ENCODE measurements around the gene FBXW7.

Gene FBXW7

DNA sequence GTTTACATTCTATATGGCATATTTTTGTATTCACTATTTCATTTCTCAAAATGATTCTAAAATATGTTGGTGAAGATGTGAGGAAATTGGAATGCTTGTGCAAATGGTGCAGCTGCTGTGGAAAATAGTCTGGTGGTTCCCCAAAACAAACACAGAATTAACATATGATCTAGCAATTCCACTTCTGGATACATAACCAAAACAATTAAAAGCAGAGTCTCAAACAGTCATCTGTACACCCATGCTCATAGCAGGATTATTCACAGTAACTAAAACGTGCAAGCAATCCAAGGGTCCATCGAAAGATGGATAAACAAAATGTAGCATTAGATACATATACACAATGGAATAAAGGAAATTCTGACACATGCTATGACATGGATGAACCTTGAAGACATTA is 204.8 kb downstream of the FBXW7 start:
- no peak for DNase-seq (ENCODE audit: low read depth in 2 of 2)

GRCh38 chr4:152328582-152328981 is 207.3 kb downstream of the FBXW7 start:
- no peak for DNase-seq (ENCODE audit: low read depth in 2 of 2)

DNA sequence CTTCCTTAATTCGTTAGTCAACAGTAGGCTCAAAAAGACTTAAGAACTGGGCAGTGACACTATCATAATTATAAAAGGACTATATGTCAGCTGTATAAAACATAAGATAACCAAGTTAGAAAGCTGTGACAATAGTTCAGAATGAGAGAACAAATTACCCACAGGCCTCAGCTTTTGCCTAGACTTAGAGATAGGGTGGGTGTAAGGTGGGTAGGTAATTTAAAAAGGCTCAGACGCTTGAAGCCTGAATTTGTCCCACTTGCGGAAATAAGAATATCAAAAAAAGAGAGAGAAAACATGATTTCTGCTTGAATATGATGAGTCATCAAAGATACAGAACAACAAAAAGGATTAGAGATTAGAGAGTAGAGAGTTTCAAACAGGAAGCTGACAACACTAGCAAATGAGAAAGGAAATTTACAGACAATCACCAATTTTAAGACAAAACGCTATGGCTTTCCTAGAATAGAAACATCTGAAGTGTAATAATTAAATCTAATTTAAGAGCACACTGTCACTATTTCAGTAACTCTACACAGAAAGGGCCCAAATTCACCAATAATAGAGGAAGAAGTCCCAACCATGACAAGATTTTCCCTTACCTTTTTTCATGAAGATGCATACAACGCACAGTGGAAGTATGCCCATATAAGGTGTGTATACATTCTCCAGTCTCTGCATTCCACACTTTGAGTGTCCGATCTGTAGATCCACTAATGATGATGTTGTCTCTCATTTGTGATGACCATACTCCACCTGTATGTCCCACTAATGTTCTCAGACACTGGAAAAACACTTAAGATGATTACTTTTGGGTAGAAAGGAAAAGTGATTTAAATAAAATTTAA is 208.1 kb downstream of the FBXW7 start:
- DNase-seq (ENCODE audit: low read depth in 2 of 2) = no peak

GRCh38 chr4:152325831-152326230 is 210.1 kb downstream of the FBXW7 start:
- DNase-seq (ENCODE audit: low read depth in 2 of 2) = no peak

- DNase-seq (ENCODE audit: low read depth in 2 of 2) = no peak
Observed at GRCh38 chr4:152323221-152323620, 212.7 kb downstream of the FBXW7 start.

DNA sequence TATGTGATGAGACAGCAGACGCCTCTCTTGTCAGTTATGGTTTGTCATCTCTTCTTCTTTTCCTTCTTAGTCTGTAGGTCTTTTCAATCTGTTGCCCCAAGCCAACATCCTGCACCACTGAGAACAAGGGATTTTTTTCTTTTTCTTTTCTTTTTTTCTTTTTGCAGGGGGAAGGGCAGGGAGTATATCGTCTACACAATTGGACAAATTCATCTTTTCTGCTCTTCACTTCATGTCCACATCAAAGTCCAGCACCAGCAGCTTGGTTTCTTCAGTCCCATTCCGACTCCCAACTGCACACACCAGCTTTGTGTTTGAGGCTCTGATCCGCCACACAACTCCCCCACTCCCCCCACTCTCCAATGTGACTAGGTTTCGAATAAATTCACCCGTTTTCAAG is 213.2 kb downstream of the FBXW7 start:
- DNase-seq (ENCODE audit: low read depth in 2 of 2) = no peak

DNA sequence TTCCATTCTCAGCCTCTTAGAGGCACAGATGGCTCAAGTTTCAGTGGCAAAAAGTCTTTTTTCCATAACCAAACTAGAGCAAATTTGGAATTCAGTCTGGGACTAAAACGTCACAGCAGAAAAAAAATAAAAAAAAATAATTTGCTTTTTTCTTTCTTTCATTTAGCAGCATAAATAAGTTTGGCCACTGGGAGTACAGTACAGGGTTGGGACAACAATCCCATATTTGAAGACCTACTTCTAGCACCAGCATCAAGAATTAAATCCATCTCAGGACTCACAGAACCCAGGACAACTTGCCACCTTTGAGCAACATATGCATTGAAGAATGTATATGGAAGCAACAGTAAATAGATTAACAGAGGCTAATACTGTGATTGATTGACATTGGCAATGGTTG is 214.0 kb downstream of the FBXW7 start:
- no peak for DNase-seq (ENCODE audit: low read depth in 2 of 2)

DNA sequence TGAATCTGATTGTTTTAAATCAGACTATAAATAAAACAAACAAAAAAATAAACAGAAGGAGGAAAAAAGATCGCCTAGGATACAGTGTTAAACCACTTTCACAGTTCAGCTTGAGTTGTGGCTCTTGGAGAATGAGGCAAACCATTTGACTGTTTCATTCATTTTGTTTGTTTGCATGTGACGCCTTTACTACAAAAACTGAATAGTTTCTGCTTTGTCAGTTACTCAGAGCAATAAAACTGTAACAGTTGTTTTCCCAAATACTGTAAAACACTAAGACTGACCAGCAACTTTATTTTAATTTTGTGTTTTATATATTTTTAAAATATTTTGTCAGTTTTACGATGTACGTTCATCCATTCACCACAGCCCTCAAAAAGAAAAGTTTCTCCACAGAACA is 214.5 kb downstream of the FBXW7 start:
- DNase-seq (ENCODE audit: low read depth in 2 of 2) = no peak

GRCh38 chr4:152316969-152317368 is 218.9 kb downstream of the FBXW7 start:
- no peak for DNase-seq (ENCODE audit: low read depth in 2 of 2)

DNA sequence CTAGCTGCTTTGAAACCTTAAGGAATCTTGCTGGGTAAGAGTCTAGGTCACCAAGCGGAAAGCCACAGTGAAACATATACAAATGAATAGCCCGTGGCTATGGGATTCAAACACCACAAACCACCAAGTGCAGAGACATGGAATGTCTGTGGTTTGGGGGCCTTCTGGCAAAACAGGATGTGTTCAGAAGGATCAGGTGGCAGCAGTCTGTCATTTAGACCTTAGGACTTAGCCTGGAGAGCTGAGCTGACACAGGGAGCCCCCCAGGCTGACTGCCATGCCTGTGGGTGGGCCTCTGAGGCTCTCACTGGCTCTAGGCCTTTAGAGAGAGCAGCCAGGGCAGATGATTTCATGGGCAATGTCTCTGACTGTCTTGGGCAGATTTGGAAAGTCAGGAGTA is 225.6 kb downstream of the FBXW7 start:
- no peak for DNase-seq (ENCODE audit: low read depth in 2 of 2)

DNA sequence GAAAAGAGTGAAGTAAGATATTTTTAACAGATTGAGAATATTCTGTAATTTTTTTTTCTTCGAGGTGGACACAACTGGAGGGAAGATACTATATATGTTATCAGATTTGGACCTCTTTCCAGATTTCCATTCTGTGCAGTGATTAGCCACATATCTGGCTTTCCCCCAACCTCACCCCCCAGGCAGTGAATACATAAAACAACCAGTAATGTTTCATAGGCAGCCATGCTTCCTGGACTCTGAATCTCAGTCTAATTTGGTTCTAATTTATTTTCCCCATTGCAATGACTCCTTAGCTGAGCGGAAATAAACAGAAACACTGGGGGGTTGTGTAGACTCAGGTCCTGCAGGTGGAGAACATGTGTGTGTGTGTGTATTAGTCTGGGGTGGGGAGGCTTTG is 226.5 kb downstream of the FBXW7 start:
- no peak for DNase-seq (ENCODE audit: low read depth in 2 of 2)

GRCh38 chr4:152308951-152309350 is 226.9 kb downstream of the FBXW7 start:
- no peak for DNase-seq (ENCODE audit: low read depth in 2 of 2)

GRCh38 chr4:152307669-152308068 is 228.2 kb downstream of the FBXW7 start:
- DNase-seq (ENCODE audit: low read depth in 2 of 2) = no peak

GRCh38 chr4:152306541-152306940 is 229.4 kb downstream of the FBXW7 start:
- no peak for DNase-seq (ENCODE audit: low read depth in 2 of 2)

DNA sequence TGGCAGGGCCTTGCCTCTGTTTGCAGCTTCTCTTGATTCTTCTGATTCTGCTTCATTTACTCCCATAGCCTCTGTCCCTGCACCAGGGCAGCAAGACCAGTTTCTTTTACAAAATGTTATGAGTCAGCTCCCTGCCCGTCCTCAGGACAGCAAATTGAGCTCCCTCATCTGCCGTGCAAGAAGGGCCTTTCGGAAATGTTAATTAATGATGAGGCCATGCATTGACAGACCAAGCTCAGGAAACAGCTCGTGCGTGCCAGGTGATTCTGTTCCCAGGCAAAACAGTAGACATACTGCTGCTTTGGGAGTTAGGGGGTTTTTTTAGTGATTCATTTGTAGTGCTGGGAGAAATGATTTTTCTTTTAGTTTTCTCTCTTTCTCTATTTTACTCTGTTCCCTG is 231.7 kb downstream of the FBXW7 start:
- no peak for DNase-seq (ENCODE audit: low read depth in 2 of 2)

GRCh38 chr4:152301381-152301780 is 234.5 kb downstream of the FBXW7 start:
- DNase-seq (ENCODE audit: low read depth in 2 of 2) = no peak

DNA sequence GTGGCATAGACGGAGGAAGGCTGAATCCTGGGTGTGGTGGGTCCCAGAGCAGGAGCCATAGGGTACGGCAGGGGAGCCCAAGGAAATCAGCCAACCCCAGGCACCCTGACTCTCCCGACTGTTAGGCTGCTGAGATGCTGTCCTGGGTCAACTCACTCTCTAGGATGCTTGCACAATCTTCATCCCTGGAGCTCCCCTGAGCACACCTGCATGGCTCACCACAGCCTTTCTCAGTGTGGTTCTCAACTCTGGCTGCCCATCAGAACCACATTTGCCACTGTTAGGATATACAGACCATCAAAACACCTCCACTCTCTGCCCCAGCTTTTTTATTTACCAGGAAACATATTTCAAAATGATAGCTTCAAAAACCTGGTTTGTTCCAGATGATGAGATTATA is 236.3 kb downstream of the FBXW7 start:
- DNase-seq (ENCODE audit: low read depth in 2 of 2) = no peak

GRCh38 chr4:152296386-152296785 is 239.5 kb downstream of the FBXW7 start:
- no peak for DNase-seq (ENCODE audit: low read depth in 2 of 2)

- DNase-seq (ENCODE audit: low read depth in 2 of 2) = no peak
Observed at GRCh38 chr4:152294765-152295164, 241.1 kb downstream of the FBXW7 start.

DNA sequence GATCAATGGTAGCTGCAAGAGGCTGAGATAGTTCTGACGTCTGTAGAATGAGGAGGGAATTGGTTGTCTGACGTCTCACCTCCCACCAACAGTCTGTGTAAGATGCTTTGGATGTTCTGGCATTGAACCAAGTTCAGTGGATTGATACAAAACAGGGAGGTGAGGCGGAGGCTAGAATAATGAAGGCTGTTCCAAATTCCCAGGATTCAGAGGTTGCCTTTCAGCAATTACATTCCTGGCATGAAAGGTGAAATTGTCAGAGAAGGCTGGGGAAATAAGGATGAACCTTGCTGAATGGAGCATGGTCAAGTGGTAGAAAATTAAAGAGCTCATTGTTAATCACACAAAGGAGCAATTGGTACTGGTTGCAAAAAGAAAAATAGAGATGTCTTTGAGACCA is 241.6 kb downstream of the FBXW7 start:
- DNase-seq (ENCODE audit: low read depth in 2 of 2) = no peak

DNA sequence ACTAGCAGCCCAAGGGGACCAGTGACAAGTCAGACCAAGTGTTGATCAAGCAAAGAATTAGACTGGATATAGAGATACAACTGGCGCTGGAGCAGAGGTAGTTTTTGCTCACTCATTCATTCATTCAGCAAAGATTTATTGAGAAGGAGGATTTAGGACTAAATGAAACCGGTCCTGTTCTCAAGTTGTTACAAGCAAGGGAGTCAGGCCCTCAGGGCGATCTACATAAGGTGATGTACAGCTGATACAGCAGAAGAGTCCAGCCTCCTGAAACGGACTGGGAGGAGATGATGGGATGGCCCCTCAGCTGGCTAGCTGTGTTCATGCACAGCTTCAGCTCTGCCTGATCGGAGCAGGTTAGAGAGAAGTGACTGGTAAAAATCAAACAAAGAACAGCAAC is 242.4 kb downstream of the FBXW7 start:
- no peak for DNase-seq (ENCODE audit: low read depth in 2 of 2)

GRCh38 chr4:152290366-152290921 is 245.4 kb downstream of the FBXW7 start:
- DNase-seq (ENCODE audit: low read depth in 2 of 2) = no peak

DNA sequence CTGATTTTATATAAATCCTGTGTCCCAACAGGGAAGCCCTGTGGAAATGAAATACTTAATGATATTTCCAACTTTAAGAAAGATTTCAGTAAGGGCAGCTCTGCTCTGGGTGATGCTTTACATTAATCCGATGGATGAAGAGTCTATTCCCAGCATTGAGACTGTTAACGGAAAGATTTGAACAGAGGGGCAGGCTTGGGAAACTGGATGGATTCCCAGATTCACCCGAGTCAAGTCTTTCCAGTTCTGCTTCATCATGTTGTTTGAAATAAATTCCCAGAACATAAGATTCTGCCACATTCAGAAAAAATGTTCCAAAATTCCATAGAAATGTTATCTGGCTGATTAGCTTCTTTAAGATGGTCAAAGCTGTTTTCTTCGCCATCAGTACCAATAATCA is 246.0 kb downstream of the FBXW7 start:
- DNase-seq (ENCODE audit: low read depth in 2 of 2) = no peak

DNA sequence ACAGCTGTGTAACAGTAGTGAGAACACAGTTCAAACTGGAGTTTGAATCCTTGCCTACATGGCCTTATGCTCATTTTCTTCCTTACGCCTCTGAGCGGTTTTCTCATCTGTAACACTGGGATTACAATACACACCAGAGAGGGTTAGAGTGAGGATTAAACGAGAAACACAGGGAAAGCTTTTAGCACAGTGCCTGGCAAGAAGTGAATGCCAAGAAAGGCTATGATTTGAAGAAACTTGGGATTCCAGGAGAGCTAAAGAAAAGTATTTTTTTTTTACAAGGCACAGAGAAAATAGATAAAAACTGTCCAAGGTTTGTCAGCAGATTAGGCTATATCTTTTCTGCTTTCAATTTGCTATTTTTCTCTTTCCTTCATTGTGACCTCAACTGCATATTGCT is 246.4 kb downstream of the FBXW7 start:
- DNase-seq (ENCODE audit: low read depth in 2 of 2) = no peak

All from stimulated activated CD8-positive, alpha-beta memory T cell treated with anti-CD3 and anti-CD28 coated beads, Interleukin-15, amount 100 ng/mL, for 48 hours (primary cell).